ENCODE data around the gene FBXO36.

DNA sequence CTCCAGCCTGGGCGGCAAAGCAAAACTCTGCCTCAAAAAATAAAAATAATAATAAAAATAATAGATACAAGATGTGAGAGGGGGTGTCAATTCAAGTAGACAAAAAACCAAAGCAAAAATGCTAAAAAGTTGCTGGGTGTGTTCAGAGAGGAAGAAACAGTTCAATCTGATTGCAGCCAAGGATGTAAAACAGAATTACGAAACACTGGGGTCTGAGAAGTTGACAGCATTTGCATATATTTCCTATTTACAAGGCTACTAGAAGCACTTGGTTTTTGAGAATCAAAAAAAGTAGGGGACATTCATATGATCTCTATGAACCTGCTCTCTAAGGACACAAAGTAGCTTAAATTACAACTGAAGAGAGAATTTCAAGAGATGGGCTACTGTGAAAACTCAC is 8.1 kb upstream of the FBXO36 start:
- TF ChIP-seq, protein P1, sequence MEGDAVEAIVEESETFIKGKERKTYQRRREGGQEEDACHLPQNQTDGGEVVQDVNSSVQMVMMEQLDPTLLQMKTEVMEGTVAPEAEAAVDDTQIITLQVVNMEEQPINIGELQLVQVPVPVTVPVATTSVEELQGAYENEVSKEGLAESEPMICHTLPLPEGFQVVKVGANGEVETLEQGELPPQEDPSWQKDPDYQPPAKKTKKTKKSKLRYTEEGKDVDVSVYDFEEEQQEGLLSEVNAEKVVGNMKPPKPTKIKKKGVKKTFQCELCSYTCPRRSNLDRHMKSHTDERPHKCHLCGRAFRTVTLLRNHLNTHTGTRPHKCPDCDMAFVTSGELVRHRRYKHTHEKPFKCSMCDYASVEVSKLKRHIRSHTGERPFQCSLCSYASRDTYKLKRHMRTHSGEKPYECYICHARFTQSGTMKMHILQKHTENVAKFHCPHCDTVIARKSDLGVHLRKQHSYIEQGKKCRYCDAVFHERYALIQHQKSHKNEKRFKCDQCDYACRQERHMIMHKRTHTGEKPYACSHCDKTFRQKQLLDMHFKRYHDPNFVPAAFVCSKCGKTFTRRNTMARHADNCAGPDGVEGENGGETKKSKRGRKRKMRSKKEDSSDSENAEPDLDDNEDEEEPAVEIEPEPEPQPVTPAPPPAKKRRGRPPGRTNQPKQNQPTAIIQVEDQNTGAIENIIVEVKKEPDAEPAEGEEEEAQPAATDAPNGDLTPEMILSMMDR (IDR thresholded peaks at IDR 0.05 in 2 of 3, conservative IDR thresholded peaks at IDR 0.05 in 1 of 3; ENCODE audit: control insufficient read depth in 2 of 3, extremely low read depth in 1 of 3, insufficient read depth in 1 of 3, low read depth in 3 of 3, low read length in 3 of 3): no peak
- TF ChIP-seq, protein P2, sequence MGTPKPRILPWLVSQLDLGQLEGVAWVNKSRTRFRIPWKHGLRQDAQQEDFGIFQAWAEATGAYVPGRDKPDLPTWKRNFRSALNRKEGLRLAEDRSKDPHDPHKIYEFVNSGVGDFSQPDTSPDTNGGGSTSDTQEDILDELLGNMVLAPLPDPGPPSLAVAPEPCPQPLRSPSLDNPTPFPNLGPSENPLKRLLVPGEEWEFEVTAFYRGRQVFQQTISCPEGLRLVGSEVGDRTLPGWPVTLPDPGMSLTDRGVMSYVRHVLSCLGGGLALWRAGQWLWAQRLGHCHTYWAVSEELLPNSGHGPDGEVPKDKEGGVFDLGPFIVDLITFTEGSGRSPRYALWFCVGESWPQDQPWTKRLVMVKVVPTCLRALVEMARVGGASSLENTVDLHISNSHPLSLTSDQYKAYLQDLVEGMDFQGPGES (IDR thresholded peaks at IDR 0.05): no peak
- TF ChIP-seq POLR2A (IDR thresholded peaks at IDR 0.05; ENCODE audit: low read depth, low read length) (no peak), JUND (IDR thresholded peaks at IDR 0.05; ENCODE audit: low read depth, low read length) (no peak), ZSCAN29 (IDR thresholded peaks at IDR 0.05) (no peak), BRCA1 (IDR thresholded peaks at IDR 0.05; ENCODE audit: low read depth, low read length) (no peak), ASH2L (IDR thresholded peaks at IDR 0.05; ENCODE audit: borderline replicate concordance, low read depth) (no peak)
- TF ChIP-seq, protein P3, sequence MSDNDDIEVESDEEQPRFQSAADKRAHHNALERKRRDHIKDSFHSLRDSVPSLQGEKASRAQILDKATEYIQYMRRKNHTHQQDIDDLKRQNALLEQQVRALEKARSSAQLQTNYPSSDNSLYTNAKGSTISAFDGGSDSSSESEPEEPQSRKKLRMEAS (IDR thresholded peaks at IDR 0.05; ENCODE audit: low read depth, low read length): no peak

Data from GM12878 (cell line).